GM18498 (cell line): ENCODE data around the gene GOLGA8S.
"Not testable (repeated sequence)": the region's sequence is repeated elsewhere in the genome, so short reads cannot be mapped to it uniquely, and the experiment has no call there.

Experiments used
- ATAC-seq: cut with Tn5 transposase; IDR thresholded peaks from one replicate; pipeline ENCODE4 v1.9.1; 2021; ENCODE audit warnings: mild to moderate bottlenecking, moderate library complexity; ENCODE audit not compliant: unreplicated experiment

Gene GOLGA8S

DNA sequence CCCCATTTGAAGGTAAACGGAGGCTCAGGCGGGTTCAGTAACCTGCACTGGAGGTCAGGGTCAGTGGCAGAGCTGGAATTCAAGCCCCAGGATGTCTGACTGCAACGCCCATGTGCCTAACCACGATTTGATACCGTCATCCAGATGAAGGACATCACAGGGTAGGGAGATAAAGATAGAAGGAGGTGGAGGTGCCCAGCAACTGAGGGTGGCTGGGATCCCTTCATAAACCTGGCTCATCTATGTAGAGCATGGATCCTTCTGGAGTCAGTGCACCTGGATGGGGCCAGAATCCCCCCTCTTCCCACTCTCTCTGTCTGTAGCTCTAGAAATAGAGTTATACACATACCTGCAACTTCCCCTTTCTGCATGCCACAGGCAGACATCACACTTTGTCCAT lies 41.3 kb downstream of the GOLGA8S start:
- no peak for ATAC-seq

DNA sequence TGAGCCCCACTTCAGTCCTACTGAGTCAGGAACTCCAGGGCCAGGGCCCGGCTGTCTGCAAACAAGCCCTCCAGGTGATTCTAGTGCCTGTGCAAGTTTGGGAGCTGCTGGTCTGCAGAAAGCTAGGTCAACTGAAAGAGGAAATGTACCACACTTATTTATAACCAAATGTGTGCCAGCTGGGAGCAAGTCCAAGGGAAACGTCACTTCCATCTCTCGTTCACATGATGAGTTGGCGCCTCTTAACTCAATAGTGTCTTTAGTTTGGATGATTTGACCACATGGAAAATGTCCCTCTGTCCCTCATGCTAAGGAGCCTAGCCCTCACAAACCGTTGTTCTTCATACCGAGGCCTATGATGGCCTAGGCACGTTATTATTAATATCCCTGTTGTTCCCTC lies 43.2 kb downstream of the GOLGA8S start:
- no peak for ATAC-seq

DNA sequence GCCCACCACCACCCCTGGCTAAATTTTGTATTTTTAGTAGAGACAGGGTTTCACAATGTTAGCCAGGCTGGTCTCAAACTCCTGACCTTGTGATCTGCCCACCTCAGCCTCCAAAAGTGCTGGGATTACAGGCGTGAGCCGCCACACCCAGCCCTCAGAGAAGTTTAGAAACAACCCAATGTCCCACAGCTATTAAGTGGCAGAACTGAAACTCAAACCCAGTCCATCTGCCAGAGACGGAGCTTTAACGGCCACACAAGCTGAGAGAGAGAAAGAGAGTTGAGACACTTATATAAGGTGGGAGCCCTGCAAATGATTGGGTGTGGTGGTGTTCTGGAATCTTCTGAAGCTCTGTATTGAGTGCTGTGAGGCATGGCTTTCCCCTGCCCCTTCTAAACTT lies 43.8 kb downstream of the GOLGA8S start:
- ATAC-seq, result not testable (repeated sequence)

DNA sequence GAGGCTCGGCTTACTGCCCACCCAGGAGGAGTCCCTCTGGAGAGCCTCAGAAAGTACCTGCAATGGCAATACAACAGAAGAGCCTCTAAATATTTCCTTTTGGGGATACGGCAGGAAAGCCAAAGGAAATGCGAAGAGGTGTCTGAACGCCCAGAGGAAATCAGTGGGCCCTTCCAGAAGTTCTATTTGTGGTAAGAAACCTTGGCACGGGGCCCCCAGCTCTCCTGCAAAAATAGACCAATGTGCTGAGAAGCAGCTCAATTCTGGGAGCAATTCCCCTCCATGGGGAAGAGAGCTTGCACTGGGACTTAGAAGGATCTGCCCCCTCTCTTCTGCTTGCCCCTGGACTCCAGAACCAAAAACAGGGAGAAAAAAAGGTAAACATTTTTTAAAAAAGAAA lies 44.7 kb downstream of the GOLGA8S start:
- ATAC-seq, result not testable (repeated sequence)

DNA sequence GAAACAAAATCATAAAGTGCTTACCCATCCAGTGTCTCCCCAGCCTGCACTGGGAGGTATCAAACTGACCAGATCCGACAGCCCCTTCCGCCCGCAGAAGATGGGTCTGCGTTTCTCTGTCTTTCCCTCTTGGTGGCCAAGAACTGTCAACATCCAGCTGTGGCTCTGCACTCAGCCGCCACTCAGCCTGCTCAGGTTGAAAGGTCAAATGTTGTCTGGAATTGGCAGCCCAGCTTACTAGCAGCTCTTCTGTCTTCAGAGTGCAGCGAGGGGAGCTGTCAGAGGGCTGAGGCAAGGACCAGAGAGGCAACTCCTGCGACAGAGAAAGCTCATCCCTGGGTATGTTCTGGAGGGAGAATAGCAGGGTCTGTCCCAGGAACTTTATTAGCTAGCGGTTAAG lies 47.1 kb downstream of the GOLGA8S start:
- no peak for ATAC-seq

DNA sequence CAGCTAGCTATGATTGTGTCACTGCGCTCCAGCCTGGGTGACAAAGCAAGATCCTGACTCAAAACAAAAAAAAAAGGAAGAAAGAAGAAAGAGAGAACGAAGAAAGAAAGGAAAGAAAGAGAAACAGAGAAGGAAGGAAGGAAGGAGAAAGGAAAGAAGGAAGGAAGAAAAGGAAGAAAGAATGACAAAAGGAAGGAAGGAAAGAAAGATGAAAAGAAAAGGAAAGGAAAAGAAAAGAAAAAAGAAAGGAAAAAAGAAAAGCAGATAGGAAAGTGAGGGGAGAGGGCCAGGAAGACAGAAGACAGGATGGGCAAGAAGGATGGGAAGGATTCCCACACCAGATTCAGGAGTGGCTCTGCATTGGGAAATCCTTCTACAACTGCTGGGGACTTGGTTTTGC lies 47.6 kb downstream of the GOLGA8S start:
- no peak for ATAC-seq

DNA sequence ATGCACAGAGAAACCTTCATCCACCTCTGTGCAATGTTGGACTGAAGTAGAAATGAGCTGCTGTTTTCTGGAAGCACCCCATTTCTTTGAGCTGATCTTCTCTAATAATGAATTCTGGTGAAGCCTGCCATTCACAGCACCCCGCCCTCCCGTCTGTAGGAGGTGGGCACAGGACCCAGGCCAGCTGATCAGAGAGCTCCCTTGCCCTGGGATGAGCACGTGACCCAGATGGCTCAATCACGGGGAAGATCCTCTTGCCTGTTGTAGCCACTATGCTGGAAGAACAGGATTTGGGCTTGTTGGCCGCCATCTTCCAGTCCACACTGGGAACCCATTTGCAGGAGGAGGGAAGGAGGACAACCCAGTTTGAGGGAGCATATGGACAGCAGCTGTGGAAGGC lies 48.0 kb downstream of the GOLGA8S start:
- ATAC-seq, result no peak

DNA sequence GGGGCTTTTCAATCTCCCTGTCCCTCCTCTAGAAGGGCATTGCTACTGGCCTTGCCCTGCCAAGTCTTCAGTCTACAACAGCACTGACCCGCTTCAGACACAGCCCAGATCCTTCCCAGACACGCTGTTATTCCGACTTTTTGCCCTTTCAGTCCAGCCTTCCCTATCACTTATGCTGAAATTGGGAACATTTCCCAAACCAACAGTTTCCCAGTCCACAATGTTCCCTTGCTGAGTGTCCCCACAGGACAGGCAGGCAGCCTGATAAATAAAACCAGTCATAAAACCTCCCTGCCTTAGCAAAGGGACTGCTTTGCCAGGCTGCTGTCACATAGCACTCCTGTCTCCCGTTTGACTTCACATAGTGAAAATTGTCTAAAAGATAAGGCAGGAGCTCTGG lies 49.0 kb downstream of the GOLGA8S start:
- no peak for ATAC-seq

DNA sequence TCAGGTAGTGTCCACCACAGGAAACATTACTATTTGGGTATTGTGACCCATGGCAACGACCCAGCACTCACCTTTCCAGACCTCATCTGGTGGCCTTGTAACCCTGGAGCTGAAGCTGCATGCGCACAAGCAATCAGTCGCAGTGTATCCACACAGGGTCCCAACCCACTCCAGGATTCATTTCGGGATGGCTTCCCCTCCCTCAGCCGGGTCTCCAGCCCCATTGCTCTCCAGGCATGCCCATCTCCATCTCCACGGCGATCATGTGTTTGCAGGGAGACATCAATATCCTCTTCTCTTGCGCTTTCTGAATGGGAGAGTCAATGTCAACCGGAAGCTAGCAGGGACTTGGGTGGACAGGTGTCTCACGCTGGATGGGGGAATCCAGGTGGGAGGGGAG lies 57.3 kb downstream of the GOLGA8S start:
- no peak for ATAC-seq

DNA sequence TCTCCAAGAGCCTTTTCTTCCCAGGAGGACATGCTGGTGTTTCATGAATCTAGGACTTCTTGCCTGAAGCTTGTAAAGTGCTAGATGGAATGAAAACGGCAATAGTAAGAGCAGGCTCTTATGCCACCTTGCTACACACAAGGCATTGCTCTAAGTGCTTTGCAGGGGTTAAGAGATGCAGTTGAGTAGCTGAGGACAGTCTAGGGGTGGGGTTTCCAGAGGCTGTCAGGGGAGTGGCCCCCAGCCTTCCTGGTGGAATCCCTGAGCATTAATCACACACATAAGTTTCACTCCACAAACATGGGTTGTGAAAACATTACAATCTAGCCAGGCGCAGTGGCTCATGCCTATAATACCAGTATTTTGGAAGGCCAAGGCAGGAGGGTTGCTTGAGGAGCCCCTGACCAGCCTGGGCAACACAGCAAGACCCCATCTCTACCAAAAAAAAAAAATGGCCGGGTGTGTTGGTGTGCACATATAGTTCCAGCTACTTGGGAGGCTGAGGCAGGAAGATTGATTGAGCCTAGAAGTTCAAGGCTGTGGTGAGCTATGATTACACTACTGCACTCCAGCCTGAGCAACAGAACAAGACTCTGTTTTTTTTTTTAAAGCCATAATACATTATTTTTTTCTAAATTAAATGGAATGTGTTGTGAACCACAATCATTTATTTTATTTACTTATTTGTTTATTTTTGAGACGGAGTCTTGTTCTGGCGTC lies 58.5 kb downstream of the GOLGA8S start:
- ATAC-seq, result not testable (repeated sequence)
